A549 (cell line): ENCODE results near the gene CMIP.

ENCODE experiments used
- BCL3 ChIP-seq: fragments of >200 bp; sonication (Bioruptor Twin); formaldehyde crosslinking; IDR thresholded peaks from 3 replicates; pipeline ENCODE4 v1.6.1; 2016
- CEBPB ChIP-seq, 2 experiments: fragments of >200 bp in 1 of 2; sonication (Bioruptor Twin) in 1 of 2; formaldehyde crosslinking in 1 of 2; IDR thresholded peaks; 2 replicates each; pipeline ENCODE4 v1.6.1; 2012 to 2016
- CTCF ChIP-seq: fragments of >200 bp; sonication (Bioruptor Twin); formaldehyde crosslinking; IDR thresholded peaks from 3 replicates; pipeline ENCODE4 v1.5.1; 2016
- KDM1A ChIP-seq: fragments of 200-600 bp; sonication (generic); IDR thresholded peaks from 2 replicates; pipeline ENCODE4 v1.6.1; 2016; ENCODE audit warnings: low read depth, mild to moderate bottlenecking
- MAX ChIP-seq: IDR thresholded peaks from 2 replicates; pipeline ENCODE4 v1.6.1; 2012
- POLR2A ChIP-seq: IDR thresholded peaks from 2 replicates; pipeline ENCODE4 v1.6.1; 2012; ENCODE audit warnings: mild to moderate bottlenecking, low read length
- RNF2 ChIP-seq: fragments of 200-600 bp; sonication (generic); IDR thresholded peaks from 2 replicates; pipeline ENCODE4 v1.6.1; 2016; ENCODE audit warnings: low read depth, mild to moderate bottlenecking, antibody characterized with exemption, moderate library complexity, borderline replicate concordance
- TF ChIP-seq, protein P1 (sequence below): fragments of 150-350 bp; IDR thresholded peaks from 2 replicates; pipeline ENCODE4 v1.6.1; 2014; ENCODE audit warnings: low read depth, mild to moderate bottlenecking, low read length

- TF ChIP-seq RNF2, result no peak
- TF ChIP-seq CTCF, result no peak
- TF ChIP-seq, protein P1, sequence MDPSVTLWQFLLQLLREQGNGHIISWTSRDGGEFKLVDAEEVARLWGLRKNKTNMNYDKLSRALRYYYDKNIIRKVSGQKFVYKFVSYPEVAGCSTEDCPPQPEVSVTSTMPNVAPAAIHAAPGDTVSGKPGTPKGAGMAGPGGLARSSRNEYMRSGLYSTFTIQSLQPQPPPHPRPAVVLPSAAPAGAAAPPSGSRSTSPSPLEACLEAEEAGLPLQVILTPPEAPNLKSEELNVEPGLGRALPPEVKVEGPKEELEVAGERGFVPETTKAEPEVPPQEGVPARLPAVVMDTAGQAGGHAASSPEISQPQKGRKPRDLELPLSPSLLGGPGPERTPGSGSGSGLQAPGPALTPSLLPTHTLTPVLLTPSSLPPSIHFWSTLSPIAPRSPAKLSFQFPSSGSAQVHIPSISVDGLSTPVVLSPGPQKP, result no peak
- no peak for TF ChIP-seq CEBPB (IDR thresholded peaks at IDR 0.05)
- no peak for TF ChIP-seq POLR2A
- no peak for TF ChIP-seq KDM1A
- TF ChIP-seq BCL3, result no peak
- no peak for TF ChIP-seq MAX
Measured at GRCh38 chr16:81546781-81547180, 102.2 kb downstream of the CMIP start.
